ENCODE results near the gene MYOM1.

DNA sequence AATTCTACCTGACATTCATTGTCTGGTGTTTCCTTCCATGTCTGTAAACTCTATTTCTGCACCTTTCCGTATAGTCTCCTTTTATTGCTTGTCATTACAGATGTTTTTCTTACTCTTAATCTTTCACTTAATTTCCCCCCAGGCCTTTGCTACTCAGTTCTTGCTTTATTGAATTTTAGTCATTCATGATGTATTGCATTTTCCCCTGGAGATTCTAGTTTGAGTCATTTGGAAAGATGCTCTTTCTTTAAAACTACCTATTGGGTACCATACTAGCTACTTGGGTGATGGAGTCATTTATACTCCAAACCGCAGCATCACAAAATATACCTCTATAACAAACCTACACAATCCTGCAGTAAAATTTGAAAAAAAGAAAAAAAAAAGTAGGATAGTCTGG lies 179.6 kb downstream of the MYOM1 start:
- TF ChIP-seq FOXK2 (IDR thresholded peaks at IDR 0.05) (no peak), SUZ12 (IDR thresholded peaks at IDR 0.05) (no peak)
